Measurements from ENCODE around the gene SEC14L2.
"Not testable (repeated sequence)": the region's sequence is repeated elsewhere in the genome, so short reads cannot be mapped to it uniquely, and the experiment has no call there.

The SEC14L2 gene

DNA sequence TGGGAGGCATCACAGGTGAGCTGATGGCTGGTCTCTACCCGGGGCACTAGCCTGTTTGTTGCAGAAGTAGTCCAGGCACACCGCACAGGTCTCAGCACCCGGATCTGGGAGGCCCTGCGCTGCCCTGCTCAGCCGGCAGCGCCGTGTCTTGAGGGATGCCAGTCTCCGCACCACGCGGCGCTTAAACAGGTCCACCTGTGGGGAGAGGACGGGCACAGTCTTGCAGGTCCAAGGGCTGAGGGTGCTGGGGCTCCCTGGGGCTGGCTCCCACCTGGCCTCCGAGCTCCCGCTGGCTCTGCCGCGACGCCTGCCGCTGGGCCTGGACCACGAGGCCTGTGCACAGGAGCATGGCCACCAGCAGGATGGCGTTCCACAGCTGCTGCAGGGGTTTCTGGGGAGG, 16.8 kb upstream of the SEC14L2 start:
- no peak for DNase-seq

DNA sequence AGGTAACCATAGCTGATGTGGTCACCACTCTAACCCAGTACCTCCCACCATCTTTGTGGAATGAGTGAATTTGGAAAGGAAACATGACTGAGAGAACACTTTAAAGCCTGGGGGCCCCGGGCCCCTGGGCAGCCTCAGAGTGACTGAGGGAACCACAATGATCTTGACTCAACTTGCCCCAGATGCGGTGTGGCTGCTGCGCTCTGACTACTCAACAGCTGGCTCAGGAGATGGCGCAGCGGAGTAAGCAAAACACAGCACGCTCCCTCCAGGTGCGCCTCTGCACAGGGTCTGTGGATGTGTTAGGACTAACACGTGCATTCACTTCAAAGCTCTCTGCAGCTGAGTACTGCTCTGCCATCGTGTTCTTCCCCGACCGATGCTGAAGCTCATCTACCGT, 15.6 kb upstream of the SEC14L2 start:
- DNase-seq: no peak

DNA sequence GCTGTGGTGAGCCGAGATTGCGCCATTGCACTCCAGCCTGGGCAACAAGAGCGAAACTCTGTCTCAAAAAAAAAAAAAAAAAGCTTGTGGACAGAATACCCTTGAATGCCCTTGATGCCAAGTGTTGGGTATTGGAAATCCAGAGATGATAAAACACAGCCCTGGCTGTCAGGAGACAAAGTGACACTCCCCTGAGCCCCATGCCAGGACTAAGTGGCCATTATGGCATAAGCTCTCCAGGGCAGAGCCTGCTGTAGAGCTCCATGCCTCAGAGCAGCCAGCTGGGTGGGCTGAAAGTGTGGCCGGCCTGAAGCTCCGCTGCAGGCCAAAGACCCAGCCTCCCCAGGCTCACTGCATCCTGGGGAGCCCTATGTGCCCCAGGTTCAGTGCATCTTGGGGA, 14.5 kb upstream of the SEC14L2 start:
- DNase-seq: no peak

DNA sequence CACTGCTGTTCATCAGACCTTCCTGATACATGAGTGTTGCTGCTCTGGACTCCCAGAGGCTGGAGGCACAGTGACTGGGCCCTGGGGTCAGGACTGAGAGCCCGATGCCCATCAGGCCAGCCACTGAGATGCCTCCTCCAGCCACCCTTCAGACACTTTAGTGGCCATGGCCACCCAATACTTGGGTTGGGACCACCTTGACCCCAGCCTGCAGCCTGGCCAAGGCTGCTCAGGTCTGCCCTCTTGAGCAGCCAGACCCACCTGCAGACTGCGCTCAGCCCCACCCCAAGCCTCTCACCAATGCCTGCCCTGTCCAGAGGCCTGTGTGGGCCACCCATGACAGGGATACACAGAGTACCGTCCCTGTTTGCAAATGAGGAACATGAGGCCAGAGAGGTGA, 13.8 kb upstream of the SEC14L2 start:
- no peak for DNase-seq

DNA sequence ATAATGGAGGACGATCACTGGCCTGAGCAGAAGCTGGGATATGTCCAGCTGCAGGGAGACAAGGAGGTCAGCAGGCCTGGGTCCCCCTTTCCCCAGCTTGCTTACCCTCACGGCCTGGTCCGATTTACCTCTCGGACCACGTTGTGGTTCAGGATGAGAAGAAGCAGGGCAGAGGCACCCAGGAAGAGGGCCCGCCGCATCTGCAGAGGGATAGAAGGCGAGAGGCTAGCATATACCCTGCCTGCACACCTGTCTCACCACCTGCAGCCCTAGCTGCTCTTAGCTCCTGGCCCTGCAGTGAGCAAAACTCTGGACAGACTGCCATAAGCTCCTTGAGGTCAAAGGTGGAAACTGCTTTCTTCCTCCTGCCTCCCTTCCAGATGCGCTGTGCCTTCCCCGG, 10.9 kb upstream of the SEC14L2 start:
- DNase-seq: no peak

- no peak for DNase-seq
Measured at GRCh38 chr22:30386608-30386959, 10.2 kb upstream of the SEC14L2 start.

DNA sequence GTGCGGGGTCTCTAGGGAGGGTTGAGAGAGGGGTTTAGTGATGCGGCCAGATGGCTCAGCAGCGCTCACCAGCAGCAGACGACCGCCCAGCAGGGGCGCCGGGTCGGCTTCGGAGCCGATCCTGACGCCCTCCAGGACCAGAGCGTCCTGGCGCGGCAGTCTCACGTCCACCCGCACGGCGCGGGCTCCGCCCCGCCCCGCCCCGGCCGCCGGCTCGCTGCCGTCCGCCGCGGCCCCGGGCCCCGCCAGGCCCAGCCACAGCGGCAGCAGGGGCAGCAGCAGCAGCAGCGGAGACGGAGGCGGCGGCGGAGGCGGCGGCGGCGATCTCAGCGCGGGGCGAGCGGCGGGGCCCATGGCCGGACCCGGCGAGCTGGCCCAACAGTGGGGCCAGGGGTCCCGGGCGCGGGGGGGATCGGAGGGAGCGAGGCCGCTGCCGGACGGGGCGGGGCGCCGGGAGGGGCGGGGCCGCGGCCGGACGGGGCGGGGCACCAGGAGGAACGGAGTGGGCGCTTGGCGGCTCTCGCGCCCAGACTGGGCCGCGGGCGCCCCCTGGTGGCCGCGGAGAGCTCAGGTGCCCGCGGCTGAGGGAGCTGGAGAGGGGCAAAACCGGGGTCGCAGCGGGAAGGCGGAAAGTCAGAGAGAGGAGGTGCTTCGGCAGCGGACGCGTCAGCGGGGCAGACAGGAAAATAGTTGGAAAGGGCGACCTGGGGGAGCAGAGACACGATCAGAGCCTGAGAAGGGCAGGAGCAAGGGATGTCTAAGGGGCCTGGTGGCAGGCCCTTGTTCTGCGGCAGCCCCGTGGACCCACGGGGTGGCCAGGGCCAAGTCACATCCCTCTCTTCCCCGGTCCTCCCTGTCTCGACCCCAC, 9.6 kb upstream of the SEC14L2 start, which contains the start of gene RNF215:
RNF215 (minus strand) TSS at position 452 of the 868 bp plus-strand sequence; CDS start at position 354, 98 bp downstream.
- DNase-seq: peak; percentile 77 to 82

DNA sequence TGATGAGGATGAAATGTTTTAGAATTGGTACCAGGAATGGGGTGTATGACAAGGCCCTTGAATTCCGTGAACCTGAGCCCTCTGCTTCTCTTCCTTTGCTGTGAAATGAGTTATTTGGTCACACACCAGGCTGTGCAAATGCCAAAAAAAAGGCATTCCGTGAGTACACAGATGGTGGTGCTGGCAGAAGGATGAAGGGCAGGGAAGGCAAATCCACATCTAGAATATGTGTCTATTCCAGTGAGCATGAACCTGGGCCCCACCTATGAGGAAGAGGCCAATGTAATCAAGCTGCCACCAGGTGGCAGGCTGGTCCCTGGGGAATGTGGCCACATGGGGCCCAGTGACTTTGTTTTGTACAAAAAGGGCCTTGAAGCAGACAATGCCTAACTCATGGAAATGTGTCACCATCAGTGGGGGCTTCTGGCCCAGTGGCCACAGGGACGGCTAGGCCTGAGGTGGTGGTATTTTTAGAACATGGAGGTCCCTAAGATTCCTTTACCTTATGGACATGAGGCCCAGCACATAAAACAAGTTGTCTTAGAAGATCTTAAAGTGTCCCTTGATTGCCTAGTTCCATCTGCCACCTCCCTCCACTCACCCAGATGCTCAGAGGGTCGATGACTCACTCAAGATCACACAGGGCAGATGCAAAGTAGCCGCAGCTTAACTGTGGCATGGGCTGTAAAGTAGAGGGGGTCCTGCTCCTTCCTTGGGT, 5.7 kb upstream of the SEC14L2 start:
- DNase-seq: peak; percentile 80 to 85

DNA sequence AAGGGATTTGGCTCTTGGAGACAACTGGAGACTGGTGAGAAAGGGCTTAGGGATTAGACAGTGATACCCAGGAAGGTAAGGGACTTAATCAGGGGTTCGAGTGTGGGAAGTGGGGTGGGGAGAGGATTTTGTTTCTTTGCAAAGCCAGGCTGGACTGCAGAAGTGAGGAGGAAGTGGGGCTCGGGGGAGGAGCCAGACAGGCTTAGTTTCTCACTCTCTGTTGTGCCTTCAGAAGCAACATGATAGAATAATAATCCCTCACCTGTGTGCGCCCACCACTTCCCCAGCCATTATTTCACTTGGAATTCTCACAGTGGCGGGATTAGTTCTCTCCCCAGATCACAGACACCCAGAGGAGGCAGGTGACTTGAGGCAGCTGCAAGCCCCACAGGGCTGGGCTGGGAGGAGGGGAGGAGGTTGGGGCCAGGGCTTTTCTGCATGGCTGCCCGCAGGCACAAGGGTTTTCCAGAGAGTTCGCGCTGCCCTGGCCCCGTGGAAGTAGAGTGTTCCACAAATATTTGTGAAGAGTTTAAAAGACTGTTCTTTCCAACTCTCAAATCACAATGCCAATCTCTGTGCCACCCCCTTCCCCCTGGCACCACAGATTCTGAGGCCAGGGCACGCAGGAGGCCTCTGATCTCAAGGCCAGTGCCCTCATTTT, 4.0 kb upstream of the SEC14L2 start:
- DNase-seq: no peak

DNA sequence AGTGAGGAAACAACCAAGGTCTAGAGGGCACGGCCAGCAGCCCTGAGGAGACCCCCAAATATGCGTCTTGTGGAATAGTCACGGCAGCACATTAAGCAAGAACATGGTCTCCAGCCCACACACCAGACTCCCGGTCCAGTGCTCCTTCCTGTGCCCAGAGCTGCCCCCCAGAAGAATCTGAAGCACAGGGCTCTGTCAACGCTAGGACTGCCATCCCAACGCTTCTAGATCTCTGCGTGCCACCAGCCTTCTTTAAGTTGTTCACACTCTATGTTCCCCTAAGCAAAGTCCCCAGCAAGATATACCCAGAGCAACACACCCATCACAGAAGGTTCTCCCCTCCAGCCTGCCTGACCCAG, 3.5 kb upstream of the SEC14L2 start:
- no peak for DNase-seq

DNA sequence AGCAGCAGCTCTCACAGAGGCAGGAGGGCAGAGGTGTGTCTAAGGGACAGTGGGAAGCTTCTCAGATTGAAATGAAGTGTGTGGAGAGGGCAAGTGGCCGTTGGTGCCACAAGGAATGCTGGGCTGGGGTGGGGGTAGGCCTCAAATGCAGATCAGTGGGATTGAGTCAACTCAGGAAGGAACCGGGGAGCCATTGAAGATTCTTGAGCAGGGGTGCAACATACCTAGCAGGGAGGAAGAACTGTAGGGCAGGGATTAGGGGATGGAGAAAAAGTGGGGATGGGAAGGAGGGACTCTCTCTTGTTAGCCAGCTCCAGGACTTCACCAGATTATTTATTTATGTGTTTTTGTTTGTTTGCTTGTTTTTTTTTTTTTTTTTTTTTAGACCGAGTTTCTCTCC, 2.9 kb upstream of the SEC14L2 start:
- no peak for DNase-seq

- DNase-seq: no peak
Measured at GRCh38 chr22:30397656-30398635, 1.1 kb downstream of the SEC14L2 start.

GRCh38 chr22:30398685-30399680, 2.2 kb downstream of the SEC14L2 start:
- DNase-seq: no peak

GRCh38 chr22:30399718-30400117, 2.9 kb downstream of the SEC14L2 start:
- DNase-seq: no peak

DNA sequence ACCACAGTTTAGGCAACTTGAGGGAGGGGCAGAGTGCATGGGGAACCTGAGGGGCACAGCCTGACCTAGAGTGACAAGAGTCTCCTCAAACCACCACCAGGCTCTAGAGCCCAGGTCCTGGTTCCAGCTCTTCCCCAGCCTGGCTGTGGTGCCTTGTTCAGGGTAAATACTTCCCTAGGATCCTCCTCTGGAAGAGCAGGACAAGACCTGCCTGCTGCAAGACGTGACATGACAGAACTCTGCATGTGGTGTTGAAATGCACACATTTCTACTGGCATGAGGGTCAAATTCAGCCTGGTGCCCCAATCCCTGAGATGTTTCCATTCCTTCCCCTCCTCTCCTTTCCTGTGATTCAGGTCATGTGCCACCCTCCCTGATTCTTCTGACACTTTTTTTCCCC, 3.3 kb downstream of the SEC14L2 start:
- no peak for DNase-seq

DNA sequence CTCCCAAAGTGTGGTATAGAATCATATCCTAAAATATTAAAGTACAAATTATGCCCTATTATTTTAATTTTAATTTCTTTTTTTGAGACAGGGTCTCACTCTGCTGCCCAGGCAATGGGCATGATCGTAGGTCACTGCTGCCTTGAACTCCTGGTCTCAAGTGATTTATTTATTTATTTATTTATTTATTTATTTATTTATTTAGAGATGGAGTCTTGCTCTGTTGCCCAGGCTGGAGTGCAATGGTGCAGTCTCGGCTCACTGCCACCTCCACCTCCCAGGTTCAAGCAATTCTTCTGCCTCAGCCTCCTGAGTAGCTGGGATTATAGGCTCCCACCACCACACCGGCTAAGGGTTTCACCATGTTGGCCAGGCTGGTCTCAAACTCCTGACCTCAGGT, 4.2 kb downstream of the SEC14L2 start:
- DNase-seq: not testable (repeated sequence)

- DNase-seq: no peak
Measured at GRCh38 chr22:30402028-30402765, 5.4 kb downstream of the SEC14L2 start.

DNA sequence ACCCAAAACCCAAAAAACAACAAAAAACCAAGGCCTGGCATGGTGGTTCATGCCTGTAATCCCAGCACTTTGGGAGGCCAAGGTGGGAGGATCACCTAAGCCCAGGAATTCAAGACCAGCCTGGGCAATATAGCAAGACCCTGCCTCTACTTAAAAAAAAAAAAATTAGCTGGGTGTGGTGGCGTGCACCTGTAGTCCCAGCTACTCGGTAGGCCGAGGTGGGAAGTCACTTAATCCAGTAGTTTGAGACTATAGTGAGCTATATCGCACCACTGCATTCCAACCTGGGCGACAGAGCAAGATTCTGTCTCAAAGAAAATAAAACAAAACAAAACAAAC, 5.9 kb downstream of the SEC14L2 start:
- not testable (repeated sequence) for DNase-seq

DNA sequence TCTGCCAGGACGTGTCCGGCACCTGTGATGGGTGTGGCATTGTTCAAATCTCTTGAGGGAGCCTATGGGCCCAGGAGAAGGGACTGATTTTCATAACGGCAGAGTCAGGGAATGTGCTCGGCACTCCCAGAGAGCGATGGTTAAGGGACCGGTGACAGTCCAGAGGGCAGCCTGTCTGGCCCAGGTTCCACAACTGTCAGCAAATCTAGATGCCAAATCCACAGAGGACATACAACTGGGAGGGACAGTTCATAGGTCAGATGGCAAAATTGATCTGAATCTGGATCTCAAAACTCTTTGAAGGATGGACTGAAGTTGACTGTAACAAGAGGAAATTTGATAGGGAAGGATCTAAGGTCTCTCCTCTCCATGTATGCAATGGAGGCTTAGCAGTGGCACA, 7.5 kb downstream of the SEC14L2 start:
- DNase-seq: no peak

DNA sequence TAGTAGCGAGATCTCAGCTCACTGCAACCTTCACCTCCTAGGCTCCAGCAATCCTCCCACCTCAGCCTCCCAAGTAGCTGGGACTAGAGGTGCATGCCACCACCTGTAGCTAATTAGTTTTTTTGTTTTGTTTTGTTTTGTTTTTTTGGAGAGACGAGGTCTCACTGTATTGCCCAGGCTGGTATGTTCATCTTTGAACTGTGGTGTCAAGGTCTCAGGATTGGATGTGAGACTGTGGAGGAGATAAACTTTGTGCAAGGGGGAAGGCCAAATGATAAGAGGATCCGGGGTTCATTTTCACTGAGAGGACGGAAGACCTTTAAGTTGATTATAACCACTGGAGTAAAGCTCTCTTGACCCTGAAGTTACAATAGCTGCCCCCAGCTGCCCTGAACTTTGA, 8.9 kb downstream of the SEC14L2 start:
- no peak for DNase-seq

GRCh38 chr22:30406400-30406799, 9.6 kb downstream of the SEC14L2 start:
- DNase-seq: no peak
